ENCODE measurements around the gene SNX5. TPM values are rescaled to one million over a fixed set of nuclear protein-coding genes. Genes with fewer than 3 reads are reported as not detected.

The SNX5 gene
- total and polyA plus RNA-seq, 10 of the 15 experiments (the other 5 are each of a cell fraction or from before 2014, with no cell fraction given), result 92.9 to 316 (median 245) TPM

GRCh38 chr20:17998446-17998845 is 29.9 kb upstream of the SNX5 start:
- ChIA-PET RAD21 (ENCODE audit: unreplicated experiment) (interaction anchor here (1.1 to 3.2 kb wide), 7 partner anchors 19 to 316 kb away, joined by 3 to 12 read pairs (median 4); partner anchors contain the start of gene RRBP1), CTCF (interaction anchor here (0.7 to 7.3 kb wide), 9 partner anchors 11 to 494 kb away, joined by 3 to 45 read pairs (median 8); partner anchors contain the start of gene RRBP1), SMC1A (ENCODE audit: uncharacterized antibody, unreplicated experiment) (interaction anchor here (0.6 to 3.9 kb wide), 7 partner anchors 20 to 103 kb away, joined by 3 to 22 read pairs (median 4); no protein-coding TSS in a partner anchor), POLR2A (interaction anchor here (0.9 kb wide), 1 partner anchor 32 kb away, joined by 3 read pairs; no protein-coding TSS in a partner anchor)
- ATAC-seq (no peak), FAIRE-seq (no peak), DNase-seq (ENCODE audit: low read depth, low spot score) (no peak)
- TF ChIP-seq POLR2AphosphoS2 (IDR thresholded peaks at IDR 0.05; ENCODE audit: low read depth, low read length) (no peak), ZZZ3 (IDR thresholded peaks at IDR 0.05; ENCODE audit: control insufficient read depth, insufficient read length, low read depth) (no peak), TARDBP (IDR thresholded peaks at IDR 0.05; ENCODE audit: borderline replicate concordance) (no peak), ZBTB11 (CRISPR knock-in tag; IDR thresholded peaks at IDR 0.05) (no peak), ZBTB33 (IDR thresholded peaks at IDR 0.05) (no peak)
- BruUV-seq (replicated peaks), result no TSS peak
- H3K9me3 ChIP-seq (replicated peaks; ENCODE audit: control insufficient read depth, insufficient read depth, low read length), result no peaks in the 10 kb centered on the region
- no peaks in the 10 kb centered on the region for H3K27me3 ChIP-seq (replicated peaks in 1 of 2; ENCODE audit: control insufficient read depth in 2 of 2, insufficient read depth in 2 of 2, low read length in 1 of 2)
- WGBS (ENCODE audit: insufficient coverage, insufficient replicate concordance, low lambda C conversion rate, missing lambda C conversion rate), result 30% methylated on average over 5 of the region's 5 CpGs
- H3K4me3 ChIP-seq, result no peak overlapping the region
- in situ Hi-C loops (cut with MboI) (loop anchor here (5.0 kb wide), 1 partner anchor 461 kb away; no protein-coding TSS in a partner anchor), intact Hi-C loops (cut with micrococcal nuclease; ENCODE audit: unreplicated experiment) (loop anchor here (5.0 kb wide), 1 partner anchor 491 kb away; no protein-coding TSS in a partner anchor)
- H3K9ac ChIP-seq (ENCODE audit: control insufficient read depth, insufficient read depth, low read length), result no peak overlapping the region
- H2AFZ ChIP-seq (ENCODE audit: control insufficient read depth, low read depth, low read length), result no peak overlapping the region
- H3K4me1 ChIP-seq (ENCODE audit: control insufficient read depth, insufficient read depth, low read length), result peaks cover 8% of the 10 kb centered on the region
- no peak overlapping the region for H3K27ac ChIP-seq (ENCODE audit: control insufficient read depth, insufficient read depth)
- H3K36me3 ChIP-seq (ENCODE audit: control insufficient read depth in 2 of 2, insufficient read depth in 2 of 2, low read length in 1 of 2), result no peaks in the 10 kb centered on the region
- H3K79me2 ChIP-seq (ENCODE audit: control insufficient read depth, insufficient read depth, low read length), result no peaks in the 10 kb centered on the region
- H3K4me2 ChIP-seq (ENCODE audit: control insufficient read depth, insufficient read depth), result no peak overlapping the region
- H4K20me1 ChIP-seq (ENCODE audit: control insufficient read depth, insufficient read depth), result no peaks in the 10 kb centered on the region
